Amniotic stem cell (primary cell): ENCODE data around the gene CACNA2D3.
"Not testable (repeated sequence)": the region's sequence is repeated elsewhere in the genome, so short reads cannot be mapped to it uniquely, and the experiment has no call there.

ENCODE experiments used
- DNase-seq: peaks from one replicate; lab custom pipeline; 2025; lab: John Stamatoyannopoulos, UW

Gene CACNA2D3

DNA sequence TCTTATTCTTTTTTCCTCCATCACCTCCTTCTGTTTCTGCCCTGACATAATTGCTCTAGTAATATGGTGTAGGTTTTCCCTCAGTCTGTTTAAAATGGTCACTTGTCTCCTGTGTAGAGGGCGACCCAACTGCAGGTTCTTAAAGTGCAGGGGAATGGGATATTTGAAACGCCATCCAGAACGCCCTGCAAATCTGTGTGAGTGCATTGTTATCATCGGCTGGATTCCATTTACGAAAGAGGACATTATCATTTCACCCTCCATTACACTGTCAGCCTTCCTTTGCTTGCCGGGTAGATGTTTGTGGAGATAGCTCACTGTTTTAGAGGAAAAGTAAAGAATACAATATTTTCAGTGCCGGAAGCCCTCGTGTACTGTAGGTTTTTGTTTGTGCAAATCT lies 451.5 kb downstream of the CACNA2D3 start:
- DNase-seq: no peak

DNA sequence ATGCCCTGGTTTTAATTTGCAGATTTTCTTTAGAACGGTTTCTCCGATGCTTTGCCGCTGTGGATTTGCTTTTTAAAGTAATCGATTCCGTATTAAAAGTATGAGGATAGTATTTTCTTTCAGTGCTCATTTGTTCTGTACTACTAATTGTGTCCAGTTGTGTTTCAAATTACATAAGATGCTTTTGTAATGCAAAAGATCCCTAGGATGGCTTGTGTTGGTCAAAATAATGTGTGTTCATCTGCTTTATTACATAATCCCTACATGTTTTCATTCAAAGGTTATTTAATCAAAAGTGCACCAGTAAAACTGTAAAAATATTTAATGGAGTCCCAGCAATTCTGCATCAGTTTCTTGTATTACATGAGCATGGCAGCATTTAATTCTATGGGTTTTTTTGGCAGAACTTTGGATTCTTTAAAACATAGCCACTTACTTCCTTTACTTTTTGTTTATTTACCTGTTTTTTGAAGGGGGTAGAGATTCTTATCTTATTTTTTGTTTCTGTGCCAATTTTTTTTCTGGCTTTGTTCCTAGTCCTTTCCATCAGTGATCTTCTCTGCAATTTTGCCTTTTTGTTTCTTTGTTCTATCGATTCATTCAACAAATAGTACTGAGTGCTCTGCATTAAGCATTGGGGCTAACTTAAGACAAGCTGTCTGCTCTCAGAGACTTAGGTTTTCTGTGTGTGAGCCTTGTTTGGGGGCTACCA lies 452.7 kb downstream of the CACNA2D3 start:
- no peak for DNase-seq

DNA sequence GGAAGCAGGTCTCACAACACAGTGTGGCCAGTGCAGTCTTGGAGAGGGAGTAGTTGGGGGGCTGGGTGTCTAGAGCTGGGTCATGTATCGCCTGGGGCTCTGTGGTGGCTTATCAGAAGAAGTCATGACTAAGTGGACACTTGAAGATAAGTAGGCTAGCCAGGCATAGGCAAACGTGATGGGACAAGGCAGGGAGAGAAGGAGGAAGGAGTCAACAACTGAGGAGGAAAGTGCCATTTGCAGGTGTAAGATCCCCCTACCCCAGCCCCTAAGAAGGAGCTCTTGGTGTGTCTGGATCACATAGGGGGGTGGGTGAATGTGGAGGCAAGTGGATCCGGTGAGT lies 453.2 kb downstream of the CACNA2D3 start:
- DNase-seq: no peak

- no peak for DNase-seq
These were observed 455.0 kb downstream of the CACNA2D3 start for GRCh38 chr3:54577313-54577712.

GRCh38 chr3:54578417-54578816 lies 456.1 kb downstream of the CACNA2D3 start:
- no peak for DNase-seq

DNA sequence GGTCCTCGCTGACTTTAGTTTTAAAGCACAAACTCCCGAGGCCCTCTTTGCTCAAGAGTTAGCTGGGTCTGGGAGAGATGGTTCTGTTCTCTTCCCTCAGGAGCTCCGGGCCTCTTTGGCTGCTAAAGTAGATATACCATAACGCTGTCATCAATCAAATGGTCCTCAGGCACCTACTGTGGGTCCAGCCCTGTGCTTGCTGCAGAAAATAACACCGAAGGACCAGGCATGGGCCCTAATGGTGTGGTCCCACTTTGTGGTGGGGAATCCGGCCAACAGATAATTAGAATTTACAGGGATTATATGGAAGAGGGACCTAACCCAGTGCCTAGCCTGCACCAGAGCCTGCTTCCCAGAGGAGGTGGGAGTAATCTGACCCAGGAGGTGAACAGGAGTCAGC lies 458.1 kb downstream of the CACNA2D3 start:
- DNase-seq: no peak

GRCh38 chr3:54582424-54582823 lies 460.1 kb downstream of the CACNA2D3 start:
- no peak for DNase-seq

DNA sequence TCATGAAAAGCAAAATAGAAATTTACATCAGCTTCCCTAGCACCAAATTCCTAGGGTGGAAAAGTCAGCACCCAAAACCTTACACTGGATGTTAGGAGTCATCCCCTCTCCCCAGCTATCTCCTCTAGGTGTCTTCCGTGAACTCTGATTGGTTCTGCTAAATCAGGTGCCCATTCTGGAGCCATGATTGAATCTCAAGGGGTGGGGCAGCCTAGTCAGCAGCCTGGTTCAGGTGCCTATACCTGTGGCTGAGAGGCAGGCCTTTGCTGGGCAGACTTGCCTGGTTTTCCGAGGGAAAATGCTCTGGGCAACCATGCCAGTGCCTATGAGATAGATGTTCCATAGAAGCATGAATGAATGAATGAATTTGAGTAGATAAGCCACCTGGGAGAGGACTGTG lies 468.8 kb downstream of the CACNA2D3 start:
- no peak for DNase-seq

GRCh38 chr3:54593653-54594052 lies 471.3 kb downstream of the CACNA2D3 start:
- DNase-seq: no peak

- no peak for DNase-seq
These were observed 473.7 kb downstream of the CACNA2D3 start for GRCh38 chr3:54596087-54596486.

DNA sequence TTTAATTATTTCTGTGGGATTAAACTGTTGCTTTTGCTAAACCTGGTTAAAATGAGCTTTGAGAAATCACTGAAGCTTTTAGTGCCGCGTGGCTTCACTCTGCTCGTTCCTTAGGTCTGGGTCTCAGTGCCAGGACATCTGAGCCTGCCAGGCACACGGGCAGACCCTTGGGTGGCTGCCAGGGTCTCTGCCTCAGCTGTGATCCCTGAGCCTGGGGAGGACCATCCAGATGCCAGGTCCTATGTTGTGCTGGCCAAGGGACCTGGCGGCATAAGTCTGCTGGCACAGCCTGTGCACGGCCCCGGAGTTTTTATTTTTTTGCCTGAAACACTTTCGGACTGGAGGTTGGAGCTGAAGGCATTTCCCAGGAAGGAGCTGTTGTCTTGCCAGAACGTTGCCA lies 477.4 kb downstream of the CACNA2D3 start:
- DNase-seq: no peak

- DNase-seq: no peak
These were observed 478.3 kb downstream of the CACNA2D3 start for GRCh38 chr3:54600441-54601204.

GRCh38 chr3:54604495-54604894 lies 482.1 kb downstream of the CACNA2D3 start:
- DNase-seq: no peak

DNA sequence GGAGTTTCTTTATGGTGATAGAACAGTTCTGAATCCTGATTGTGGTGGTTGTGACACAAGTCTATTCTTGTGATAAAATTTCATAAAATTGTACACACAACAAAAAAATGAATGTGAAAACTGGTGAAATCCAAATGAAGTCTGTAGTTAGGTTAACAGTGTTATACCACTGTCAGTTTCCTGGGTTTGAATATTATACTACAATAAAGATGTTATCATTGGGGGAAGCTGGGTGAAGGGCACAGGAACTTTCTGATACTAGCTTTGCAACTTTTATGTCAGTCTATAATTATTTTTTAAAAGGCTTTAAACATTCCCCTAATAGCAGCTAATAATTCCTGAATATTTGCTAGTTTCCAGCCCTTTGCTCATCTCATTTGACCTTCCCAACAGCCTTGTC lies 485.7 kb downstream of the CACNA2D3 start:
- DNase-seq: no peak

DNA sequence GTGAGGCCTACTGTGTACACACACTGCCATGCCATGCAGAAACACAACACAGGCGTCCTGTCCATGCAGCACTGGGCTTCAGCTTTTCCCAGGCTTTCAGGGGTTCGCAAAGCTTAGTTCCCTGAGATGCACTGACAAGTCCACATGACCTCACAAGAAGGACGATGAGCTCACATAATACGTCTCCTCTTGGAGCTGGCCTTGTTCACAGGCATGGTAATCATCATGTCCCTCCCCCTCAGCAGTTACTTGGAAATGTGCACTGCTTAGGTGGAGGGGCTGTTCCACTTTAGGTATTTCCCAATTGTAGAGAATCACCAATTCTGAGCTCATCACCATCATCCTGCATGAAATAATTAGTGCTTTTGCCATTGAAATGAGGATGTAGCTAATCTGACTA lies 496.7 kb downstream of the CACNA2D3 start:
- DNase-seq: no peak

DNA sequence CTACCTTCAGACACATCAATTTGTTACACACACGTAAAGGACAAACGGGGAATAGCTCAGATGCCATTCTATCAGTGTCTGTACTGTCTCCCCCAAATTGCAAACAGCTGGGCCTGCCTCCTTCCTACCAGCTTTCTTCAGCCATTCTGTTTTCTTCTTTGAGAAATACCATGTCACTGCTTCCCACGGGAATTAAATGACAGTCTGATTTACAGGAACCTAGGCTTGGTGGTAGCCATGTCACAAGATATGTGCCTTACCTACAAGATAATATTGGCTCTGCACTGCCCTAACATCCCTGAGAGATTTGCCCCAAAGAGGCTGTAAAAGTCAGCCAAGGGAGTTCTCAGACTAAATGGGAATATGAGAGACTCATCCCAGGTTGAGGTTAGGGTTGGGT lies 497.2 kb downstream of the CACNA2D3 start:
- DNase-seq: no peak

GRCh38 chr3:54621184-54621583 lies 498.8 kb downstream of the CACNA2D3 start:
- DNase-seq: no peak

DNA sequence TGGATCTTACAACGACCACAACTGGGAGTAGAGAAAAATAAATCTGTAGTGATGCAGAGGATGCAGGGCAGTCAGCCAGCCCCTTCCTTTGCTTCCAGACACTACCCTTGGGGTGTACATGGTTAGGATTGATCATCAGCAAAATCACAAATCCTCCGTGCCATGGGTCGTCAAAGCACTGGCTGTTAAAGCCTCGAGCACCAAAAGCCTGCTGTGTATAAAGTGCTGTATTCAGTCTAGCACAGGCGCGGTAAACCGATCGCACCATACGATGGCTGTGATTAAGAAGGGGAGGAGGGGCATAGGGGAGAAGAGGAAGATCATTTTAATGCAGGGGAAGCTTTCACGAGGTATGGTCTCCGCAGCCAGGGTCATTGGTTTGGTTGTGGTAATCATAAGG lies 500.3 kb downstream of the CACNA2D3 start:
- DNase-seq: no peak

- DNase-seq: no peak
These were observed 503.7 kb downstream of the CACNA2D3 start for GRCh38 chr3:54625805-54626787.

- no peak for DNase-seq
These were observed 506.6 kb downstream of the CACNA2D3 start for GRCh38 chr3:54628888-54629441.

- no peak for DNase-seq
These were observed 507.8 kb downstream of the CACNA2D3 start for GRCh38 chr3:54630101-54630623.

DNA sequence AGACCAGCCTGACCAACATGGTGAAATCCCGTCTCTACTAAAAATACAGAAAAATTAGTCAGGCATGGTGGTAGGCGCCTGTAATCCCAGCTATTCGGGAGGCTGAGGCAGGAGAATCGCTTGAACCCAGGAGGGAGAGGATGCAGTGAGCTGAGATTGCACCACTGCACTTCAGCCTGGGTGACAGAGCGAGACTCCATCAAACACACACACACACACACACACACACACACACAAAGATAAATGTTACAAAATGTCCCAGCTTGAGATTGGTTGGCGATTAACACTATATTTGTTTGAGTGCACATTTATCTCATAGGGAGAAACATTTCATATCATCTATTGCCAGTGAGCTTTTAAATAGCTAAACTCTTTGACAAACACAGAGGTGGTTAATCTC lies 508.6 kb downstream of the CACNA2D3 start:
- not testable (repeated sequence) for DNase-seq
